Stimulated activated CD4-positive, alpha-beta T cell treated with anti-CD3 and anti-CD28 coated beads, Interleukin-4, amount 100 ng/mL, for 24 hours (primary cell): Measurements from ENCODE around the gene ATP1A4.
"Not testable (repeated sequence)": the region's sequence is repeated elsewhere in the genome, so short reads cannot be mapped to it uniquely, and the experiment has no call there.

Source experiments
- DNase-seq: peaks from one replicate; pipeline ENCODE4 v3.0.0-alpha.2; 2020

ATP1A4 gene

DNA sequence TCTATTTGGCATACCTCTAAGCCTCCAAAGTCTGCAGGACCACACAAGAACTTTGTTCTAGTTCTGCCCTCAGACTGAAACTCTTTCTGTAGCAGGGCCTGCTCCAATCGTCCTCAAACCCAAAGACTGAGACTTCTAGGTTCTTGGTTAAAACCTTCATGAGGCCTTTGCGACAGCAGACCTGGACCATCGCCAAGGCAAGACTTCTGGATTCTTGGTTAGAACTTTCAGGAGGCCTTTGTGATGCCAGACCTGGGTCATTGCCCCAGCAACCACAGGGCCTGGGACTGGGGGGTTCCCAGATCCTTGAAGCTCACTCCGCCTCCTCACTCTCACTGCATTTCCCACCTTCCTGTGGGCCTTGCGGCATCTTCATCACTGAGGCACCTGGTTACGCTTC is at the start of gene ATP1A4:
Gene ATP1A4, plus strand, starts transcription at position 301 of the 400 bp plus-strand sequence. CDS start 438 bp downstream, outside the sequence.
- no peak for DNase-seq

- no peak for DNase-seq
These were observed 49.5 kb upstream of the ATP1A4 start for GRCh38 chr1:160101717-160102522.

DNA sequence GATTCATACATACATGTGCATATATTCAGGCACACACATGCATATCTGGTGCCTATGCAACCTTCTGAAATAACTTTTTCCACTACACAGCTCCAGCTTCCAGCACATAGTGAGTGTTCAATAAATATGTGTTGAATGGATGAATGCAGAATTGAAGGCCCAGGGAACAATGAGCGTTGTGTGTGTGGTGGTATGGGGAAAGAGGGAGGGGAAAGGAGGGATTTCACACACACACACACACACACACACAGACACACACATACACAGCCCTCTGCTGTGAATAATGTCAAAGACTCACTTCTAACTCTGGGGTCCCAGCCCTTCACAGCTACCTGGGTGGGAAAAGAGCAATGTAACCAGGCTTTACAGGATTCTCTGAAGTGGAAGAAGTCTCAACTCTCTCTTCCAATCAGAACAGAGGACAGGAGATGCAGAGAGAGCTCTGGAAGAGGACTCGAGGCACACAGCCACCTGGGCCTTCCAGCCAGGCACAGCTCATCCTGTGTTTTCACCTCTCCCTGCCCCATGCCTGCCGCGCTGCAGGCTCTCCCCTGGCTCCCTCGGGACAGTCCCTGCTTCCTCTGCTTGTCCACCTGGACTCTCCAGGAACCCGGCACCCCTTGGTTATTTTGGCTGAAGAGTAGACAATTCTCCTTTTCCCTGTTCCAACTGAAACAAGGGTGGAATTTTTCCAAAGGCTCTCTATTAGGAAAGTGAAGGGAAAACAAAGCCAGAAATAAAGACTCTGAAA is 47.6 kb upstream of the ATP1A4 start:
- DNase-seq: no peak

GRCh38 chr1:160104486-160104885 is 46.9 kb upstream of the ATP1A4 start:
- no peak for DNase-seq

- DNase-seq: no peak
These were observed 46.2 kb upstream of the ATP1A4 start for GRCh38 chr1:160105155-160105554.

GRCh38 chr1:160107512-160107911 is 43.9 kb upstream of the ATP1A4 start:
- DNase-seq: no peak

- DNase-seq: peak; percentile 54
These were observed 42.3 kb upstream of the ATP1A4 start for GRCh38 chr1:160108888-160109662.

GRCh38 chr1:160109686-160110085 is 41.7 kb upstream of the ATP1A4 start:
- DNase-seq: no peak

DNA sequence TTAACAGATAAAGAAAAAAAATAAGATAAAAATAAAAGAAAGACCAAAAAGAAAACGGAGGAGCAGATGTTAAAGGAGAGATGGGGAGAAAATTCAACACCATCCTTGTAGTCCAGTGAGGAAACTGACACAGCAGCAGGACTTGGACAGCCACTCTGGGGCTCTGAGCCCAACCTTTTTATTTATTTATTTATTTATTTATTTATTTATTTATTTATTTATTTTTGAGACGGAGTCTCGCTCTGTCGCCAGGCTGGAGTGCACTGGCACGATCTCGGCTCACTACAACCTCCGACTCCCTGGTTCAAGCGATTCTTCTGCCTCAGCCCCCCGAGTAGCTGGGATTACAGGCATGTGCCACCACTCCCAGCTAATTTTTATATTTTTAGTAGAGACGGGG is 39.9 kb upstream of the ATP1A4 start:
- DNase-seq: not testable (repeated sequence)

- no peak for DNase-seq
These were observed 39.0 kb upstream of the ATP1A4 start for GRCh38 chr1:160112357-160112756.

DNA sequence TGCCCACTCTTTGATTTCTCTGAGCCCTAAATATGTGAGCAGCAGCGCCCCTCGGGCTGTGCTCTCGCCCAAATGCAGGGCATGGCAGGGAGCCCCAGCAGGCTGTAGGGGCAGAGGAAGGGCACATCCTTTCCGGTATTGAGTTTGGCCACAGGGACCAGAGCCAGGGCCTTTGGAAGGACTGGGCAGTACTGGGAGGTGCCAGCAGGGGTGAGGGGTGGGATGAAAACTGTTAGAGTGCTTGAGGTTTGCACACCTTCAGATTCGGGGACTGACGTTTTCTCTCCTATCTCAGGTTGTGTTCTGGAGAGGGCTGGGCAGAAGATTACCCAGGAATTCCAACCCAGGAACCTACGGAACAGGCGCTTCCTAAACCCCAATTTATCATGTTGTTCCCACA is 38.0 kb upstream of the ATP1A4 start:
- DNase-seq: no peak

DNA sequence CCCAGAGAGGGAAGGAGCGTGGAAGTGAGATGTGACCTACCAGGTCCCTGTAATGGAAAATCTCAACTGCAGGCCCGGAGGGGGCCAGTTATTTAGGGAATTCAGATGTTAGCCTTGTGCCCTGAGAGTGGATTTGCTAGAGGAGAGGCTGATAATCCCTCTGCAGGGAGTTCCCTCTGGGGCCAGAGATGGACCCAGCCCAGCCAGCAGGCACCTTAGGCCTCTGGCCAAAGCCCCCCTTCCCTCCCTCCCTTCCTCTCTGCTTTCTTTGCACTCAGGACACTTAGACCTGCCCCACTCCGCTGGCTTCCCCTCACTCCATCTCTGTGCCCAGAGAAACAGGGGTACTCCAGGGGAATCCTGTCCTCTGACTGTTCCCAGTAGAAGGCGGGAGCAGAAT is 37.3 kb upstream of the ATP1A4 start:
- no peak for DNase-seq

- DNase-seq: no peak
These were observed 35.7 kb upstream of the ATP1A4 start, which contains the start of gene ATP1A2 for GRCh38 chr1:160115545-160116282. ATP1A2 (plus strand) TSS chr1:160115759; CDS start chr1:160115862, 103 bp downstream.

- no peak for DNase-seq
These were observed 34.9 kb upstream of the ATP1A4 start for GRCh38 chr1:160116283-160117147.

DNA sequence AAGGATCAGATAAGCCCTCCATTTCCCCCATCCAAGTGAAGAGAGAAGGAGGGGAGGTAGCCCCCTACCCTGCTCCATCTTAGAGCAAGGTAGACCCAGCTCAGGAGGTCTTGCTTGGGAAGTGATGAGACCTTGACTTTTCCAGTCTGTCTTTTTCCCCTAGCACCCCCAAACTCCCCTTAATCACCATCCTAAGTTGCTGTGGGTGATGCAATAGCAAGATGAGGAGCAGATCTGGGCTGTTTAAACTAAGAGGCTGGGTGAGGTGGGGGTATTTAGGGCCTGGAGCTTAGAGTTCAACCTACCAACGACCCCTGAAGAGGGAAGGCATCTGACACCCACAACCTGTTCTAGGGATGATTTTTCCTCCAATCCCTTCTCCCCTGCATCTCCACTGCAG is 34.1 kb upstream of the ATP1A4 start:
- DNase-seq: no peak

DNA sequence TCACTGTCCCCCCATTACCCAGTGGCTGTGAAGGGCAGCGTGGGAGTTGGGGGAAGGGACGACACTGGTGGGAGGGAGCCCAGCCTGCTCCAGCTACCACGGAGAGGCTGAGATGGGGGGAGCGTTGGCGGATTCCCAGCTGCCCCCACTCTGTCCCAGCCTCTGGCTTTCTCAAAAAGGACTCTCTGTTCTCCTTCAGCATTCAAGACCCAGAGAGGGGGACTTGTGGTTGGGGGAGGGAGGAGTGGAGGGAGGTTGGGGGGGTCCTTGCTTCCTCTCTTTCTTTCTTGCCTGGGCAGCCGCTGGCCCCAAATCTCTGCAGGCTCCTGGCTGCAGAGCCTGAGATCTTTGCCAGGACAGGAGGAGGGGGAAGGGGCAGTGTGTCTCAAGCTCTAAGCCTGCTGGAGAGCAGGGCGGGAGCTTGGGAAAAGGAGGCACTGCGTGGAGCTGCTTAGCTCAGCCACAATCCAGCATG is 33.7 kb upstream of the ATP1A4 start:
- no peak for DNase-seq

- no peak for DNase-seq
These were observed 32.5 kb upstream of the ATP1A4 start for GRCh38 chr1:160118928-160119327.

- DNase-seq: no peak
These were observed 30.6 kb upstream of the ATP1A4 start for GRCh38 chr1:160120797-160121196.

- DNase-seq: no peak
These were observed 30.0 kb upstream of the ATP1A4 start for GRCh38 chr1:160121388-160121787.

DNA sequence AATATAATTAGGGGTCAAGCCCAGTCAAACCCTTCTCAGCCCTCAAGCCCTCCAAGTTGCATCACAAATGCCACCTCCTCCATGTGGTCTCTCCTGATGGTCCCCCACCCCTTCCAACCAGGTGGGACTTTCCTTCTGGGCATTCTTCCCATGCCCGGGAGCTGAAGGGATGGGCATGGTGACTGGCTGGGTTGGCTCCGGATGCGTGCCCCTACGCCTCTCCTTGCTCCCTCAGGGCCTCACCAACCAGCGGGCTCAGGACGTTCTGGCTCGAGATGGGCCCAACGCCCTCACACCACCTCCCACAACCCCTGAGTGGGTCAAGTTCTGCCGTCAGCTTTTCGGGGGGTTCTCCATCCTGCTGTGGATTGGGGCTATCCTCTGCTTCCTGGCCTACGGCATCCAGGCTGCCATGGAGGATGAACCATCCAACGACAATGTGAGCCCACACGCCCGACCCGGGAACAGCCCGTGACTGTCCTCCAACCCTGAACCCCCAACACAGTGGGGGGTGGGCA is 28.4 kb upstream of the ATP1A4 start:
- no peak for DNase-seq

DNA sequence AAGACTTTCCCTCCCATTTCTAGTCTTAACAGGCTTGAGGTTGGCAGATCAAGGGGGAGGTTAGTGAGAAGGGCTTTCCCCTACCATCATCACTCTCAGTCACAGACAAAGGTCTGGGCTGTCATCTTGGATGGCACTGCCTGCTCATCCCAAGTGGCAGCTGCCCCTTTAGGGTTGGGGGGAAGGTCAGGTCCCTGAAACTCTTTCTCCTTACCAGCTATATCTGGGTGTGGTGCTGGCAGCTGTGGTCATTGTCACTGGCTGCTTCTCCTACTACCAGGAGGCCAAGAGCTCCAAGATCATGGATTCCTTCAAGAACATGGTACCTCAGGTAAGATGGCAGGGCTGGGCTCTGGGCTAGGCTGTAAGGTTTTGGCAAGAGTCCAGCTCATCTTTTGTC is 27.7 kb upstream of the ATP1A4 start:
- DNase-seq: no peak
